ENCODE results near the gene FGFBP2.

DNA sequence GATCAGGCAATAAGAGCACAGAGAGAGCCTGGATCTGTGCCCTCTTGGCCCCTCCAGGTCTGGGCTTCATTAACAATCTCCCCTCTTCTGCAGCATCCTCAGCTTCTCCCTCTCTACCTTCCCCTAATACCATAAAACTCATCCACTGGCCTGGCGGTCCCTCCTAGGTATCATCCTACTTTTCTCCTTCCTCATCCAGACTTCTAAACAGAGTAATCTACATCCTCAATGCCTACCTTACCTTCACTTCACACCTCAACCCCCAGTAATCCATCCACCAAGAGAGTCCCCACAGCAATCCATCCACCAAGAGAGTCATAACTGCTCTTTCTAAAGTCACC, 41.4 kb downstream of the FGFBP2 start:
- TF ChIP-seq, protein P1, sequence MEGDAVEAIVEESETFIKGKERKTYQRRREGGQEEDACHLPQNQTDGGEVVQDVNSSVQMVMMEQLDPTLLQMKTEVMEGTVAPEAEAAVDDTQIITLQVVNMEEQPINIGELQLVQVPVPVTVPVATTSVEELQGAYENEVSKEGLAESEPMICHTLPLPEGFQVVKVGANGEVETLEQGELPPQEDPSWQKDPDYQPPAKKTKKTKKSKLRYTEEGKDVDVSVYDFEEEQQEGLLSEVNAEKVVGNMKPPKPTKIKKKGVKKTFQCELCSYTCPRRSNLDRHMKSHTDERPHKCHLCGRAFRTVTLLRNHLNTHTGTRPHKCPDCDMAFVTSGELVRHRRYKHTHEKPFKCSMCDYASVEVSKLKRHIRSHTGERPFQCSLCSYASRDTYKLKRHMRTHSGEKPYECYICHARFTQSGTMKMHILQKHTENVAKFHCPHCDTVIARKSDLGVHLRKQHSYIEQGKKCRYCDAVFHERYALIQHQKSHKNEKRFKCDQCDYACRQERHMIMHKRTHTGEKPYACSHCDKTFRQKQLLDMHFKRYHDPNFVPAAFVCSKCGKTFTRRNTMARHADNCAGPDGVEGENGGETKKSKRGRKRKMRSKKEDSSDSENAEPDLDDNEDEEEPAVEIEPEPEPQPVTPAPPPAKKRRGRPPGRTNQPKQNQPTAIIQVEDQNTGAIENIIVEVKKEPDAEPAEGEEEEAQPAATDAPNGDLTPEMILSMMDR (IDR thresholded peaks at IDR 0.05; ENCODE audit: insufficient read depth, low read depth, low read length) = no peak
- no peak for TF ChIP-seq EZH2 (IDR thresholded peaks at IDR 0.05; ENCODE audit: insufficient read depth, low read length)

Data from astrocyte (in vitro differentiated cells and primary cell).